ENCODE data around the gene TAS2R31.

GRCh38 chr12:11022520-11022919 lies 8.7 kb downstream of the TAS2R31 start, which contains the start of gene TAS2R19:
- TF ChIP-seq, protein P1, sequence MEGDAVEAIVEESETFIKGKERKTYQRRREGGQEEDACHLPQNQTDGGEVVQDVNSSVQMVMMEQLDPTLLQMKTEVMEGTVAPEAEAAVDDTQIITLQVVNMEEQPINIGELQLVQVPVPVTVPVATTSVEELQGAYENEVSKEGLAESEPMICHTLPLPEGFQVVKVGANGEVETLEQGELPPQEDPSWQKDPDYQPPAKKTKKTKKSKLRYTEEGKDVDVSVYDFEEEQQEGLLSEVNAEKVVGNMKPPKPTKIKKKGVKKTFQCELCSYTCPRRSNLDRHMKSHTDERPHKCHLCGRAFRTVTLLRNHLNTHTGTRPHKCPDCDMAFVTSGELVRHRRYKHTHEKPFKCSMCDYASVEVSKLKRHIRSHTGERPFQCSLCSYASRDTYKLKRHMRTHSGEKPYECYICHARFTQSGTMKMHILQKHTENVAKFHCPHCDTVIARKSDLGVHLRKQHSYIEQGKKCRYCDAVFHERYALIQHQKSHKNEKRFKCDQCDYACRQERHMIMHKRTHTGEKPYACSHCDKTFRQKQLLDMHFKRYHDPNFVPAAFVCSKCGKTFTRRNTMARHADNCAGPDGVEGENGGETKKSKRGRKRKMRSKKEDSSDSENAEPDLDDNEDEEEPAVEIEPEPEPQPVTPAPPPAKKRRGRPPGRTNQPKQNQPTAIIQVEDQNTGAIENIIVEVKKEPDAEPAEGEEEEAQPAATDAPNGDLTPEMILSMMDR (conservative IDR thresholded peaks at IDR 0.05 in 1 of 2, IDR thresholded peaks at IDR 0.05 in 1 of 2; ENCODE audit: low read depth in 1 of 2, low read length in 2 of 2): no peak
- TF ChIP-seq EZH2 (IDR thresholded peaks at IDR 0.05; ENCODE audit: low read length, missing control alignments): no peak
